ENCODE measurements around the gene NCK1. TPM values are rescaled to one million over a fixed set of nuclear protein-coding genes. Genes with fewer than 3 reads are reported as not detected.

NCK1 gene
- total and polyA plus RNA-seq, 2 of the 13 experiments (the other 11 are each of a cell fraction or from before 2014, with no cell fraction given), result 14.7 to 30.4 TPM

GRCh38 chr3:136943436-136943835, 81.4 kb downstream of the NCK1 start:
- no peaks in the 10 kb centered on the region for H3K9me3 ChIP-seq (ENCODE audit: low read length)
- no peak overlapping the region for H3K4me3 ChIP-seq (replicated peaks in 1 of 3; ENCODE audit: insufficient read depth in 1 of 3, low read depth in 2 of 3, low read length in 3 of 3)
- peaks cover 4 to 8% of the 10 kb centered on the region in 2 experiments; a peak in 3 of 5 replicates for H3K36me3 ChIP-seq (replicated peaks in 1 of 2; ENCODE audit: control insufficient read depth in 1 of 2, insufficient read depth in 2 of 2, low read length in 2 of 2)
- peaks cover 3% of the 10 kb centered on the region; the same call in 1 of the 2 replicates for H4K20me1 ChIP-seq (ENCODE audit: insufficient read depth, low read length)
- POLR2A ChIA-PET, result no interaction called here
- BruUV-seq (replicated peaks), result no TSS peak
- intact Hi-C loops (cut with micrococcal nuclease; ENCODE audit: unreplicated experiment) (no loop called here), in situ Hi-C loops (cut with HindIII; ENCODE audit: extremely low pct_ligation_motif_present, low pct_unique_long_range_greater_than_20kb) (no loop called here)
- H3K27me3 ChIP-seq (ENCODE audit: control insufficient read depth in 1 of 2, insufficient read depth in 2 of 2, low read length in 2 of 2), result no peaks in the 10 kb centered on the region
- H3K9ac ChIP-seq (ENCODE audit: insufficient read depth, low read depth, low read length), result no peak overlapping the region
- CTCF ChIA-PET (ENCODE audit: low intra/inter-chr PET ratio, low total read pairs), result no interaction called here
- H2AFZ ChIP-seq (ENCODE audit: low read length), result no peak overlapping the region
- DNase-seq (ENCODE audit: low spot score), result no peak
- no peak overlapping the region for H3K27ac ChIP-seq (ENCODE audit: extremely low read length, insufficient read depth, low read length)
- peaks cover 29% of the 10 kb centered on the region for H3K79me2 ChIP-seq (ENCODE audit: insufficient read depth, low read length)
- ATAC-seq, result no peak
- FAIRE-seq, result no peak
- 95% methylated on average over 3 of the region's 3 CpGs for WGBS (ENCODE audit: low lambda C conversion rate)
- TF ChIP-seq ZNF562 (CRISPR knock-in tag; IDR thresholded peaks at IDR 0.05; ENCODE audit: borderline replicate concordance) (no peak), EZH2 (conservative IDR thresholded peaks at IDR 0.05; ENCODE audit: low read depth, low read length) (no peak), ZNF142 (CRISPR knock-in tag; IDR thresholded peaks at IDR 0.05) (no peak), HBP1 (CRISPR knock-in tag; IDR thresholded peaks at IDR 0.05; ENCODE audit: low read depth) (no peak), RFX1 (IDR thresholded peaks at IDR 0.05) (no peak), ZNF235 (CRISPR knock-in tag; IDR thresholded peaks at IDR 0.05; ENCODE audit: borderline replicate concordance) (no peak)
- TF ChIP-seq, protein P1, sequence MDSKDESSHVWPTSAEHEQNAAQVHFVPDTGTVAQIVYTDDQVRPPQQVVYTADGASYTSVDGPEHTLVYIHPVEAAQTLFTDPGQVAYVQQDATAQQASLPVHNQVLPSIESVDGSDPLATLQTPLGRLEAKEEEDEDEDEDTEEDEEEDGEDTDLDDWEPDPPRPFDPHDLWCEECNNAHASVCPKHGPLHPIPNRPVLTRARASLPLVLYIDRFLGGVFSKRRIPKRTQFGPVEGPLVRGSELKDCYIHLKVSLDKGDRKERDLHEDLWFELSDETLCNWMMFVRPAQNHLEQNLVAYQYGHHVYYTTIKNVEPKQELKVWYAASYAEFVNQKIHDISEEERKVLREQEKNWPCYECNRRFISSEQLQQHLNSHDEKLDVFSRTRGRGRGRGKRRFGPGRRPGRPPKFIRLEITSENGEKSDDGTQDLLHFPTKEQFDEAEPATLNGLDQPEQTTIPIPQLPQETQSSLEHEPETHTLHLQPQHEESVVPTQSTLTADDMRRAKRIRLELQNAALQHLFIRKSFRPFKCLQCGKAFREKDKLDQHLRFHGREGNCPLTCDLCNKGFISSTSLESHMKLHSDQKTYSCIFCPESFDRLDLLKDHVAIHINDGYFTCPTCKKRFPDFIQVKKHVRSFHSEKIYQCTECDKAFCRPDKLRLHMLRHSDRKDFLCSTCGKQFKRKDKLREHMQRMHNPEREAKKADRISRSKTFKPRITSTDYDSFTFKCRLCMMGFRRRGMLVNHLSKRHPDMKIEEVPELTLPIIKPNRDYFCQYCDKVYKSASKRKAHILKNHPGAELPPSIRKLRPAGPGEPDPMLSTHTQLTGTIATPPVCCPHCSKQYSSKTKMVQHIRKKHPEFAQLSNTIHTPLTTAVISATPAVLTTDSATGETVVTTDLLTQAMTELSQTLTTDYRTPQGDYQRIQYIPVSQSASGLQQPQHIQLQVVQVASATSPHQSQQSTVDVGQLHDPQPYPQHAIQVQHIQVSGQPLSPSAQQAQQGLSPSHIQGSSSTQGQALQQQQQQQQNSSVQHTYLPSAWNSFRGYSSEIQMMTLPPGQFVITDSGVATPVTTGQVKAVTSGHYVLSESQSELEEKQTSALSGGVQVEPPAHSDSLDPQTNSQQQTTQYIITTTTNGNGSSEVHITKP (CRISPR knock-in tag; IDR thresholded peaks at IDR 0.05; ENCODE audit: low read depth), result no peak
- TF ChIP-seq, protein P2, sequence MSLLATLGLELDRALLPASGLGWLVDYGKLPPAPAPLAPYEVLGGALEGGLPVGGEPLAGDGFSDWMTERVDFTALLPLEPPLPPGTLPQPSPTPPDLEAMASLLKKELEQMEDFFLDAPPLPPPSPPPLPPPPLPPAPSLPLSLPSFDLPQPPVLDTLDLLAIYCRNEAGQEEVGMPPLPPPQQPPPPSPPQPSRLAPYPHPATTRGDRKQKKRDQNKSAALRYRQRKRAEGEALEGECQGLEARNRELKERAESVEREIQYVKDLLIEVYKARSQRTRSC (CRISPR knock-in tag; IDR thresholded peaks at IDR 0.05; ENCODE audit: low read depth), result no peak
- TF ChIP-seq, protein P3, sequence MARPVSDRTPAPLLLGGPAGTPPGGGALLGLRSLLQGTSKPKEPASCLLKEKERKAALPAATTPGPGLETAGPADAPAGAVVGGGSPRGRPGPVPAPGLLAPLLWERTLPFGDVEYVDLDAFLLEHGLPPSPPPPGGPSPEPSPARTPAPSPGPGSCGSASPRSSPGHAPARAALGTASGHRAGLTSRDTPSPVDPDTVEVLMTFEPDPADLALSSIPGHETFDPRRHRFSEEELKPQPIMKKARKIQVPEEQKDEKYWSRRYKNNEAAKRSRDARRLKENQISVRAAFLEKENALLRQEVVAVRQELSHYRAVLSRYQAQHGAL (CRISPR knock-in tag; IDR thresholded peaks at IDR 0.05; ENCODE audit: not compliant biosample characterization), result no peak
- no peak overlapping the region for H3K4me2 ChIP-seq (ENCODE audit: low read depth, low read length)
- peaks cover 32% of the 10 kb centered on the region for H3K4me1 ChIP-seq (ENCODE audit: insufficient read depth, low read length)
